Activated CD4-positive, alpha-beta T cell treated with anti-CD3 and anti-CD28 coated beads, Interleukin-2, amount 10 ng/mL, durations not matched to agents 24 days and 14 days (primary cell): ENCODE results near the gene CUL2. TPM values are rescaled to one million over a fixed set of nuclear protein-coding genes. Genes with fewer than 3 reads are reported as not detected.

Experiments used
- total RNA-seq: library from RNA; stranded (reverse); gene quantifications from 2 replicates; pipeline ENCODE4 v1.2.3, GENCODE V29; 2022

CUL2 gene
- total RNA-seq, 1 donor from 2014 or later = 50.4 TPM

Other genes starting within 250 kb of the CUL2 start
- 87.0 and 87.8 TPM in 2 replicates for gene CREM, start 36.5 kb upstream of the CUL2 start, total RNA-seq
- 52.9 and 58.8 TPM in 2 replicates for gene CCNY, start 246.2 kb upstream of the CUL2 start, total RNA-seq